Astrocyte (in vitro differentiated cells and primary cell): ENCODE results near the gene C10orf62. TPM values are rescaled to one million over a fixed set of nuclear protein-coding genes. Genes with fewer than 3 reads are reported as not detected.

ENCODE experiments used
- DNase-seq: peaks from one replicate; pipeline ENCODE4 v3.0.0-alpha.2; 2010; ENCODE audit warnings: low read depth
- FAIRE-seq: peaks from 2 replicates; lab custom pipeline; 2011; peaks lifted over from hg19 to GRCh38; lab: Jason Lieb, UNC
- H2AFZ ChIP-seq: 2 replicates; pipeline ENCODE4 v1.6.0; 2012; ENCODE audit warnings: low read depth, low read length, inconsistent platforms
- H3K27ac ChIP-seq: 2 replicates; pipeline ENCODE4 v1.5.1; 2011; ENCODE audit warnings: low read depth, low read length, inconsistent platforms
- H3K27me3 ChIP-seq: 2 replicates; pipeline ENCODE4 v1.6.0; 2011; ENCODE audit warnings: low read length, inconsistent platforms; ENCODE audit not compliant: insufficient read depth
- H3K36me3 ChIP-seq: 2 replicates; pipeline ENCODE4 v1.5.1; 2011; ENCODE audit warnings: low read length, inconsistent platforms; ENCODE audit not compliant: insufficient read depth
- H3K4me1 ChIP-seq: 2 replicates; pipeline ENCODE4 v1.5.1; 2011; ENCODE audit warnings: low read length, inconsistent platforms; ENCODE audit not compliant: insufficient read depth
- H3K4me2 ChIP-seq: 2 replicates; pipeline ENCODE4 v1.6.0; 2012; ENCODE audit warnings: low read length, inconsistent platforms
- H3K4me3 ChIP-seq: 2 replicates; pipeline ENCODE4 v1.5.1; 2011; ENCODE audit warnings: low read depth, mild to moderate bottlenecking, low read length, inconsistent platforms; ENCODE audit not compliant: insufficient read depth
- H3K79me2 ChIP-seq: 2 replicates; pipeline ENCODE4 v1.6.0; 2012; ENCODE audit warnings: mild to moderate bottlenecking, low read length, inconsistent platforms; ENCODE audit not compliant: insufficient read depth
- H3K9ac ChIP-seq: 2 replicates; pipeline ENCODE4 v1.6.0; 2012; ENCODE audit warnings: mild to moderate bottlenecking, low read length, inconsistent platforms
- H3K9me3 ChIP-seq: 2 replicates; pipeline ENCODE4 v1.5.1; 2012; ENCODE audit warnings: low read depth, mild to moderate bottlenecking, low read length, inconsistent platforms; ENCODE audit not compliant: insufficient read depth
- H4K20me1 ChIP-seq: 2 replicates; pipeline ENCODE4 v1.6.0; 2012; ENCODE audit warnings: low read length, inconsistent platforms; ENCODE audit not compliant: insufficient read depth
- H3K27ac Mint-ChIP-seq: one replicate; pipeline ENCODE4 v1.8.0; 2021; ENCODE audit warnings: mild to moderate bottlenecking, mixed read lengths; ENCODE audit not compliant: unreplicated experiment
- H3K27me3 Mint-ChIP-seq: one replicate; pipeline ENCODE4 v1.8.0; 2021; ENCODE audit warnings: low read depth, mixed read lengths; ENCODE audit not compliant: unreplicated experiment
- H3K36me3 Mint-ChIP-seq: one replicate; pipeline ENCODE4 v1.8.0; 2021; ENCODE audit warnings: low read depth, mixed read lengths; ENCODE audit not compliant: unreplicated experiment
- H3K4me1 Mint-ChIP-seq: one replicate; pipeline ENCODE4 v1.8.0; 2021; ENCODE audit warnings: low read depth, mixed read lengths; ENCODE audit not compliant: unreplicated experiment
- H3K4me3 Mint-ChIP-seq: one replicate; pipeline ENCODE4 v1.8.0; 2021; ENCODE audit warnings: mild to moderate bottlenecking, moderate library complexity, mixed read lengths; ENCODE audit not compliant: unreplicated experiment
- H3K9me3 Mint-ChIP-seq: one replicate; pipeline ENCODE4 v1.8.0; 2021; ENCODE audit warnings: mild to moderate bottlenecking, mixed read lengths; ENCODE audit not compliant: unreplicated experiment
- EZH2 ChIP-seq: IDR thresholded peaks from 2 replicates; pipeline ENCODE4 v1.6.1; 2012; ENCODE audit warnings: mild to moderate bottlenecking, low read length, inconsistent platforms; ENCODE audit not compliant: insufficient read depth
- total RNA-seq: library from RNA; stranded (reverse); gene quantifications from 2 replicates; pipeline ENCODE4 v1.2.1, GENCODE V29; 2021
- TF ChIP-seq, protein P1 (sequence below): IDR thresholded peaks from 2 replicates; pipeline ENCODE4 v1.5.1; 2011; ENCODE audit warnings: low read depth, mild to moderate bottlenecking, inconsistent platforms, low read length, moderate library complexity; ENCODE audit not compliant: insufficient read depth

The C10orf62 gene
- total RNA-seq, 1 donor from 2014 or later = not detected

DNA sequence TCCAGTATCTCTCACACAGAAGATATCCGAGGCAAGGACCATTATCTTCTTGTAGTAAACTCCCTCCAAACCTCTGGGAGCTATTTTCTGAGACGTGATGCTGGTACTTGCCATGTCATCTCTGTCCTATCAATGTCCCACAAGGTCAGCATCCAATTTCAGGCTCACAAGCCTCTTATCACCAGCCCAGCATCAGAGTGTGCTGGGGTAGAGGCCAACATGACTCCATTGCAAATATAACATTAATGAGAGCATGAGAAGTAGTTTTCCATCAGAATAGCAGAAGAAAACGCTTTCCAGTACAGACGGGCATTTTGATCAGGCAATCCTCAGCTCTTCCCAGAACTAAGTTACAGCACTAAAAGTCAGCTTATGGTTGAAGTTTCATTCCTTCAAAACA is 38.2 kb downstream of the C10orf62 start:
- Mint-ChIP-seq H3K4me1 (no peaks in the 10 kb centered on the region), H3K4me3 (no peak overlapping the region), H3K36me3 (peaks cover 3% of the 10 kb centered on the region), H3K27me3 (no peaks in the 10 kb centered on the region), H3K9me3 (no peaks in the 10 kb centered on the region), H3K27ac (no peak overlapping the region)
- H2AFZ ChIP-seq = no peak overlapping the region
- no peaks in the 10 kb centered on the region for H3K27me3 ChIP-seq
- no peak overlapping the region for H3K4me2 ChIP-seq
- H3K9me3 ChIP-seq = no peaks in the 10 kb centered on the region
- H3K4me1 ChIP-seq = no peaks in the 10 kb centered on the region
- DNase-seq (no peak), FAIRE-seq (no peak)
- no peak overlapping the region for H3K27ac ChIP-seq
- no peak overlapping the region for H3K4me3 ChIP-seq
- no peaks in the 10 kb centered on the region for H3K36me3 ChIP-seq
- H3K9ac ChIP-seq = no peak overlapping the region
- TF ChIP-seq, protein P1, sequence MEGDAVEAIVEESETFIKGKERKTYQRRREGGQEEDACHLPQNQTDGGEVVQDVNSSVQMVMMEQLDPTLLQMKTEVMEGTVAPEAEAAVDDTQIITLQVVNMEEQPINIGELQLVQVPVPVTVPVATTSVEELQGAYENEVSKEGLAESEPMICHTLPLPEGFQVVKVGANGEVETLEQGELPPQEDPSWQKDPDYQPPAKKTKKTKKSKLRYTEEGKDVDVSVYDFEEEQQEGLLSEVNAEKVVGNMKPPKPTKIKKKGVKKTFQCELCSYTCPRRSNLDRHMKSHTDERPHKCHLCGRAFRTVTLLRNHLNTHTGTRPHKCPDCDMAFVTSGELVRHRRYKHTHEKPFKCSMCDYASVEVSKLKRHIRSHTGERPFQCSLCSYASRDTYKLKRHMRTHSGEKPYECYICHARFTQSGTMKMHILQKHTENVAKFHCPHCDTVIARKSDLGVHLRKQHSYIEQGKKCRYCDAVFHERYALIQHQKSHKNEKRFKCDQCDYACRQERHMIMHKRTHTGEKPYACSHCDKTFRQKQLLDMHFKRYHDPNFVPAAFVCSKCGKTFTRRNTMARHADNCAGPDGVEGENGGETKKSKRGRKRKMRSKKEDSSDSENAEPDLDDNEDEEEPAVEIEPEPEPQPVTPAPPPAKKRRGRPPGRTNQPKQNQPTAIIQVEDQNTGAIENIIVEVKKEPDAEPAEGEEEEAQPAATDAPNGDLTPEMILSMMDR = no peak
- TF ChIP-seq EZH2 = no peak
- H3K79me2 ChIP-seq = no peaks in the 10 kb centered on the region
- no peaks in the 10 kb centered on the region for H4K20me1 ChIP-seq

DNA sequence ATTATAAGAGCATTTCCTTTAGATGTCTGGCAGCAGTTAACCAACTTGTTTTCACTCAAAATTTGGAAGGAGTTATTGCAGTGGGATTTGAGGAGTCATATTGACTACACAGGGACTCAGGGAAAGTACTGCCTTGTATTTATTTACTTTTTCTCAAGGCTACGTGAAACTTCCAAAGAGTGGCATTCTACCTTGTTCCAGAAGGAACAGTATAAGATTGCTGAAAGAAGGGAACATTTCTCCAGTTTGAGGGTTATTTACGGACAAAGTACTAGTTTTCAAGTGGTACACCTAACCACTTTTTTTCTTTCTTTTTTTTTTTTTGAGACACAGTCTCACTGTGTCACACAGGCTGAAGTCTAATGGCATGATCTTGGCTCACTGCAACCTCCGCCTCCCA is 38.7 kb downstream of the C10orf62 start:
- Histone ChIP-seq H3K36me3 (no peaks in the 10 kb centered on the region), H4K20me1 (no peaks in the 10 kb centered on the region), H3K9me3 (no peaks in the 10 kb centered on the region), H3K27me3 (no peaks in the 10 kb centered on the region), H3K79me2 (no peaks in the 10 kb centered on the region), H3K27ac (no peak overlapping the region), H3K4me3 (no peak overlapping the region), H2AFZ (no peak overlapping the region), H3K4me1 (no peaks in the 10 kb centered on the region), H3K4me2 (no peak overlapping the region), H3K9ac (no peak overlapping the region)
- Mint-ChIP-seq H3K36me3 (peaks cover 3% of the 10 kb centered on the region), H3K27ac (no peak overlapping the region), H3K4me3 (no peak overlapping the region), H3K4me1 (no peaks in the 10 kb centered on the region), H3K9me3 (no peaks in the 10 kb centered on the region), H3K27me3 (no peaks in the 10 kb centered on the region)
- TF ChIP-seq, protein P1 = no peak
- TF ChIP-seq EZH2 = no peak
- DNase-seq (no peak), FAIRE-seq (no peak)

DNA sequence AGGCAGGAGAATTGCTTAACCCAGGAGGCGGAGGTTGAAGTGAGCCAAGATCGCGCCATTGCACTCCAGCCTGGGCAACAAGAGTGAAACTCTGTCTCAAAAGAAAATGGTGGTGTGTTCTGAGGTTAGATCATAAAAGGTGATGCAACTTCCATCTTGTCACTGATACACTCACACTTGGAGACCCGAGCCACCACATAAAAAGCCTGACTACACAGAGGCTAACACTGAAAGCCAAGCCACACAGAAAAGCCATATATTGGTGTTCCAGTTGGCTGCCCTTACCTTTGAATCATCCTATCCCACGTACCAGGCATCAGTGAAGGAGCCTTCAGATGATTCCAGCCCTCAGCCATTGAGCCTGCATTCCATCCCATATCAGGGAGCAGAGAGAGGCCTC is 39.8 kb downstream of the C10orf62 start:
- H3K36me3 ChIP-seq = no peaks in the 10 kb centered on the region
- Mint-ChIP-seq H3K27ac (no peak overlapping the region), H3K4me1 (no peaks in the 10 kb centered on the region), H3K9me3 (no peaks in the 10 kb centered on the region), H3K36me3 (peaks cover 3% of the 10 kb centered on the region), H3K27me3 (no peaks in the 10 kb centered on the region), H3K4me3 (no peak overlapping the region)
- H2AFZ ChIP-seq = no peak overlapping the region
- FAIRE-seq = no peak
- H4K20me1 ChIP-seq = no peaks in the 10 kb centered on the region
- TF ChIP-seq, protein P1 = no peak
- H3K27me3 ChIP-seq = no peaks in the 10 kb centered on the region
- no peak overlapping the region for H3K9ac ChIP-seq
- H3K27ac ChIP-seq = no peak overlapping the region
- H3K4me1 ChIP-seq = peaks cover 5% of the 10 kb centered on the region
- H3K79me2 ChIP-seq = no peaks in the 10 kb centered on the region
- no peaks in the 10 kb centered on the region for H3K9me3 ChIP-seq
- no peak overlapping the region for H3K4me2 ChIP-seq
- no peak overlapping the region for H3K4me3 ChIP-seq
- DNase-seq = no peak
